Hepatic stellate cell (primary cell): ENCODE data around the gene MCEMP1.
A peak's percentile ranks its signal among the peaks of the same experiment; 100 is the strongest.

ENCODE experiments used
- DNase-seq: peaks from one replicate; pipeline ENCODE4 v3.0.0; 2011; ENCODE audit warnings: low spot score

The MCEMP1 gene

GRCh38 chr19:7676854-7677253 lies at the start of gene MCEMP1:
TSS of gene MCEMP1 (plus strand) at chr19:7677090. CDS start at chr19:7677121, 31 bp downstream.
- no peak for DNase-seq

GRCh38 chr19:7627166-7627565 lies 49.7 kb upstream of the MCEMP1 start:
- DNase-seq: no peak

- peak; percentile 41 for DNase-seq
Measured at GRCh38 chr19:7628589-7629311, 48.1 kb upstream of the MCEMP1 start.

GRCh38 chr19:7629347-7630054 lies 47.4 kb upstream of the MCEMP1 start, which contains the start of the genes PET100 and XAB2:
TSS of gene PET100 (plus strand) at chr19:7629793. CDS start at chr19:7629834, 41 bp downstream.
TSS of gene XAB2 (minus strand) at chr19:7629545. CDS start at chr19:7629527, 18 bp downstream.
- peak; percentile 100 for DNase-seq

- DNase-seq: no peak
Measured at GRCh38 chr19:7631577-7631976, 45.3 kb upstream of the MCEMP1 start.

- DNase-seq: no peak
Measured at GRCh38 chr19:7632340-7633203, 44.3 kb upstream of the MCEMP1 start.

- no peak for DNase-seq
Measured at GRCh38 chr19:7633698-7634097, 43.2 kb upstream of the MCEMP1 start, which contains the start of gene PCP2. TSS of gene PCP2 (minus strand) at chr19:7633719. CDS start at chr19:7633457, 262 bp downstream.

GRCh38 chr19:7635670-7636069 lies 41.2 kb upstream of the MCEMP1 start:
- no peak for DNase-seq

GRCh38 chr19:7636317-7636690 lies 40.6 kb upstream of the MCEMP1 start:
- no peak for DNase-seq

- peak; percentile 52 for DNase-seq
Measured at GRCh38 chr19:7636691-7637373, 40.1 kb upstream of the MCEMP1 start, which contains the start of gene STXBP2. TSS of gene STXBP2 (plus strand) at chr19:7637110. CDS start at chr19:7637150, 40 bp downstream.

- peak; percentile 44 for DNase-seq
Measured at GRCh38 chr19:7637374-7638256, 39.3 kb upstream of the MCEMP1 start.

GRCh38 chr19:7638802-7639465 lies 38.0 kb upstream of the MCEMP1 start:
- DNase-seq: no peak

GRCh38 chr19:7639863-7640348 lies 37.0 kb upstream of the MCEMP1 start:
- no peak for DNase-seq

- no peak for DNase-seq
Measured at GRCh38 chr19:7640803-7641202, 36.1 kb upstream of the MCEMP1 start.

- DNase-seq: no peak
Measured at GRCh38 chr19:7641290-7642276, 35.3 kb upstream of the MCEMP1 start.

- DNase-seq: no peak
Measured at GRCh38 chr19:7642295-7643030, 34.4 kb upstream of the MCEMP1 start.

GRCh38 chr19:7643031-7643415 lies 33.9 kb upstream of the MCEMP1 start:
- DNase-seq: no peak
